GM23338 (cell line): Measurements from ENCODE around the gene PPP6R2. TPM values are rescaled to one million over a fixed set of nuclear protein-coding genes. Genes with fewer than 3 reads are reported as not detected.

Experiments
- ATAC-seq: fragments of 200-7000 bp; cut with Tn5 transposase; 3 replicates; pipeline ENCODE4 v1.9.1; 2020
- DNase-seq: peaks from one replicate; pipeline ENCODE4 v3.0.0-alpha.2; 2015; ENCODE audit warnings: low spot score
- H2AFZ ChIP-seq: fragments of 200-600 bp; sonication (generic); 2 replicates; pipeline ENCODE4 v1.8.0; 2016; ENCODE audit warnings: antibody characterized with exemption, mild to moderate bottlenecking, moderate library complexity
- H3F3A ChIP-seq: fragments of 200-600 bp; sonication (generic); replicated peaks from 2 replicates; pipeline ENCODE4 v1.8.0; 2017; ENCODE audit warnings: antibody characterized with exemption, mixed run types, low read depth
- H3K27ac ChIP-seq: fragments of 200-600 bp; sonication (generic); 2 replicates; pipeline ENCODE4 v1.6.1; 2016; ENCODE audit warnings: low read depth
- H3K27me3 ChIP-seq: fragments of 200-600 bp; sonication (generic); 2 replicates; pipeline ENCODE4 v1.8.0; 2016; ENCODE audit warnings: mild to moderate bottlenecking, mixed run types, moderate library complexity; ENCODE audit not compliant: insufficient read depth
- H3K36me3 ChIP-seq: fragments of 200-600 bp; sonication (generic); 2 replicates; pipeline ENCODE4 v1.8.0; 2016; ENCODE audit warnings: mild to moderate bottlenecking; ENCODE audit not compliant: insufficient read depth
- H3K4me1 ChIP-seq: fragments of 200-600 bp; sonication (generic); 2 replicates; pipeline ENCODE4 v1.8.0; 2016; ENCODE audit warnings: mild to moderate bottlenecking, moderate library complexity; ENCODE audit not compliant: insufficient read depth
- H3K4me2 ChIP-seq: fragments of 200-600 bp; sonication (generic); 2 replicates; pipeline ENCODE4 v1.7.1; 2017; ENCODE audit warnings: mixed run types
- H3K4me3 ChIP-seq: fragments of 200-600 bp; sonication (generic); 2 replicates; pipeline ENCODE4 v1.6.1; 2016; ENCODE audit warnings: mixed run types
- H3K79me2 ChIP-seq: fragments of 200-600 bp; sonication (generic); replicated peaks from 2 replicates; pipeline ENCODE4 v1.8.0; 2017; ENCODE audit warnings: mild to moderate bottlenecking; ENCODE audit not compliant: insufficient read depth
- H3K9me2 ChIP-seq: fragments of 200-600 bp; sonication (generic); 2 replicates; pipeline ENCODE4 v1.8.0; 2017; ENCODE audit not compliant: insufficient read depth
- H4K20me1 ChIP-seq: fragments of 200-600 bp; sonication (generic); replicated peaks from 2 replicates; pipeline ENCODE4 v1.8.0; 2017; ENCODE audit warnings: mild to moderate bottlenecking; ENCODE audit not compliant: insufficient read depth
- H3K27ac Mint-ChIP-seq: 2 replicates; pipeline ENCODE4 v1.8.0; 2020; ENCODE audit warnings: inconsistent platforms, mild to moderate bottlenecking, moderate library complexity, mixed read lengths
- H3K27me3 Mint-ChIP-seq: 3 replicates; pipeline ENCODE4 v1.8.0; 2022; ENCODE audit warnings: low read depth, mild to moderate bottlenecking, moderate library complexity, mixed read lengths, inconsistent platforms; ENCODE audit not compliant: insufficient read depth, poor library complexity
- H3K36me3 Mint-ChIP-seq: 3 replicates; pipeline ENCODE4 v1.8.0; 2021; ENCODE audit warnings: low read depth, mild to moderate bottlenecking, inconsistent platforms, moderate library complexity, mixed read lengths
- H3K4me1 Mint-ChIP-seq: 3 replicates; pipeline ENCODE4 v1.8.0; 2020; ENCODE audit warnings: mild to moderate bottlenecking, inconsistent platforms, mixed read lengths
- H3K4me3 Mint-ChIP-seq: 3 replicates; pipeline ENCODE4 v1.8.0; 2021; ENCODE audit warnings: moderate library complexity, mild to moderate bottlenecking, inconsistent platforms, mixed read lengths
- H3K9me3 Mint-ChIP-seq: 3 replicates; pipeline ENCODE4 v1.8.0; 2020; ENCODE audit warnings: moderate library complexity, mild to moderate bottlenecking, inconsistent platforms, mixed read lengths
- CREB1 ChIP-seq: fragments of 250-450 bp; sonication (Bioruptor Pico); IDR thresholded peaks from 2 replicates; pipeline ENCODE4 v1.5.0; 2020; ENCODE audit warnings: low read depth, mild to moderate bottlenecking, moderate library complexity
- ETS1 ChIP-seq: IDR thresholded peaks from 2 replicates; pipeline ENCODE4 v1.6.1; 2016; ENCODE audit warnings: antibody characterized with exemption
- EZH2phosphoT487 ChIP-seq: fragments of 200-600 bp; sonication (generic); IDR thresholded peaks from one replicate; pipeline ENCODE4 v1.8.1; 2018; ENCODE audit warnings: antibody characterized with exemption; ENCODE audit not compliant: unreplicated experiment
- JUNB ChIP-seq: IDR thresholded peaks from one replicate; pipeline ENCODE4 v1.6.1; 2016; ENCODE audit warnings: antibody characterized with exemption; ENCODE audit not compliant: unreplicated experiment
- NANOG ChIP-seq: IDR thresholded peaks from 2 replicates; pipeline ENCODE4 v1.6.1; 2016; ENCODE audit warnings: antibody characterized with exemption, borderline replicate concordance
- POLR2AphosphoS5 ChIP-seq: IDR thresholded peaks from 2 replicates; pipeline ENCODE4 v1.6.1; 2016; ENCODE audit warnings: antibody characterized with exemption, low read depth
- REST ChIP-seq: IDR thresholded peaks from one replicate; pipeline ENCODE4 v1.6.1; 2018; ENCODE audit warnings: antibody characterized with exemption; ENCODE audit not compliant: unreplicated experiment
- ZNF114 ChIP-seq: fragments of 250-450 bp; sonication (Bioruptor Pico); IDR thresholded peaks from 2 replicates; pipeline ENCODE4 v1.5.0; 2020; ENCODE audit warnings: mild to moderate bottlenecking, moderate library complexity
- ZNF331 ChIP-seq: fragments of 250-450 bp; sonication (Bioruptor Pico); IDR thresholded peaks from 2 replicates; pipeline ENCODE4 v1.5.0; 2020; ENCODE audit warnings: low read depth, mild to moderate bottlenecking, moderate library complexity
- ZNF462 ChIP-seq: fragments of 250-450 bp; sonication (Bioruptor Pico); IDR thresholded peaks from 2 replicates; pipeline ENCODE4 v1.5.0; 2020; ENCODE audit warnings: mild to moderate bottlenecking, moderate library complexity
- polyA plus RNA-seq: library from polyadenylated mRNA; unstranded; fragments of >200 nt; fragmentation: Nextera tagmentation; extraction: Ambion mirVana; gene quantifications from 2 replicates; pipeline ENCODE4 v1.2.1, GENCODE V29; 2016
- total RNA-seq: library from RNA; depleted of rRNA; stranded (reverse); fragments of >200 nt; shearing (Covaris generic); gene quantifications from 2 replicates; pipeline ENCODE4 v1.2.3, GENCODE V29; 2014

Gene PPP6R2
- total and polyA plus RNA-seq, 2 experiments from 2014 or later = 11.9 to 45.8 TPM

GRCh38 chr22:50423956-50424355, 80.8 kb downstream of the PPP6R2 start:
- ATAC-seq (no peak), DNase-seq (no peak)
- Mint-ChIP-seq H3K4me3 (no peak overlapping the region), H3K27ac (no peak overlapping the region), H3K9me3 (0 out of 3 replicates have a peak, but pooled peaks cover 2% of the 10 kb centered on the region), H3K36me3 (peaks cover 64% of the 10 kb centered on the region), H3K4me1 (no peaks in the 10 kb centered on the region), H3K27me3 (no peaks in the 10 kb centered on the region)
- no peak overlapping the region for H2AFZ ChIP-seq
- no peak overlapping the region for H3K4me3 ChIP-seq
- TF ChIP-seq EZH2phosphoT487 (no peak), REST (no peak), JUNB (no peak), POLR2AphosphoS5 (no peak), ZNF462 (CRISPR knock-in tag) (no peak), CREB1 (CRISPR knock-in tag) (no peak), ETS1 (no peak), ZNF331 (CRISPR knock-in tag) (no peak), ZNF114 (CRISPR knock-in tag) (no peak), NANOG (no peak)
- peaks cover 6% of the 10 kb centered on the region for H4K20me1 ChIP-seq
- H3F3A ChIP-seq = no peaks in the 10 kb centered on the region
- H3K27me3 ChIP-seq = no peaks in the 10 kb centered on the region
- H3K9me2 ChIP-seq = no peaks in the 10 kb centered on the region
- 0 out of 2 replicates have a peak, but pooled peaks cover 4% of the 10 kb centered on the region for H3K79me2 ChIP-seq
- no peaks in the 10 kb centered on the region for H3K4me1 ChIP-seq
- H3K27ac ChIP-seq = no peak overlapping the region
- peaks cover 9% of the 10 kb centered on the region for H3K36me3 ChIP-seq
- H3K4me2 ChIP-seq = no peak overlapping the region
